Stimulated activated naive CD8-positive, alpha-beta T cell treated with anti-CD3 and anti-CD28 coated beads, Interleukin-15, Interleukin-2, amounts not matched to agents 100 ng/mL and 50 ng/mL, for 24 hours (primary cell): ENCODE results near the gene RBMS3.

Source experiments
- H3K27ac Mint-ChIP-seq: one replicate; pipeline ENCODE4 v1.8.0; 2021; ENCODE audit warnings: mild to moderate bottlenecking, mixed read lengths
- H3K27me3 Mint-ChIP-seq: one replicate; pipeline ENCODE4 v1.8.0; 2021; ENCODE audit warnings: mixed read lengths
- H3K36me3 Mint-ChIP-seq: one replicate; pipeline ENCODE4 v1.8.0; 2021; ENCODE audit warnings: low read depth, mixed read lengths
- H3K4me1 Mint-ChIP-seq: one replicate; pipeline ENCODE4 v1.8.0; 2021; ENCODE audit warnings: low read depth, mixed read lengths
- H3K4me3 Mint-ChIP-seq: one replicate; pipeline ENCODE4 v1.8.0; 2021; ENCODE audit warnings: mild to moderate bottlenecking, mixed read lengths
- H3K9me3 Mint-ChIP-seq: one replicate; pipeline ENCODE4 v1.8.0; 2021; ENCODE audit warnings: mixed read lengths

The RBMS3 gene

DNA sequence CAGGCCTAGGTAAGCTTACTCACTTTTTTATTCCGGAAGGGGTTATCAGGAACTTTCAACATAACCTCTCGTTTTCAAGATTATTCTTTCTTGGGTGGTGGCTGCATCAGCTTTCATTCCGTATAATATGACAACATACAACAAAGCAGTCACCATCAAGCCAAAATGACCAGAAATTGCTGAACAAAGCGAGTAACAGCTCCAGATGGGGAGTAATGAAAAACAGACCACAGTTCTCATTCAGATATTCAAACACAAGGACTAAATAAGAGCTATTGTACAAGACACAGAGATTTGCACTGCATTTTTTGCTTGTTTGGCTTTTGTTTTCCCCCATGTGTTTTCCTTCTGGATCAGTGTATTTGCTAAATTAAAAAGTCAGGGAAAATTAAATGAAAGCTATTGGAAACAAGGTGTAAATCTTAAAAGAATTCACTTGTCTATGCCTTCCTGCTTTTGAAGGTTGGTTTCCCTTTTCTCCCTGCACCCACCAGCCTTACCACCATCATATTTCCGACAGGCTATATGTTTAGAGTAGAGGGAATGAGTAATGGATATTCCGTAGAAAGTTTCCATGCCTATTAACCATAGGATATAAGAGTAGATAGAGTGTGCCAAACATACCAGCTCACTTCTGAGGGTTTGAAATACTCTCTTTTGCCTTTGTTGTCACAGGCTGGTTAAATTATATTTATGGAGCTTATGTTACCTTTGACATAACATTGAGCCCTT lies 213.6 kb downstream of the RBMS3 start:
- Mint-ChIP-seq H3K27ac (no peak overlapping the region), H3K4me3 (no peak overlapping the region), H3K9me3 (peaks cover 8% of the 10 kb centered on the region), H3K4me1 (no peaks in the 10 kb centered on the region), H3K36me3 (no peaks in the 10 kb centered on the region), H3K27me3 (no peaks in the 10 kb centered on the region)

DNA sequence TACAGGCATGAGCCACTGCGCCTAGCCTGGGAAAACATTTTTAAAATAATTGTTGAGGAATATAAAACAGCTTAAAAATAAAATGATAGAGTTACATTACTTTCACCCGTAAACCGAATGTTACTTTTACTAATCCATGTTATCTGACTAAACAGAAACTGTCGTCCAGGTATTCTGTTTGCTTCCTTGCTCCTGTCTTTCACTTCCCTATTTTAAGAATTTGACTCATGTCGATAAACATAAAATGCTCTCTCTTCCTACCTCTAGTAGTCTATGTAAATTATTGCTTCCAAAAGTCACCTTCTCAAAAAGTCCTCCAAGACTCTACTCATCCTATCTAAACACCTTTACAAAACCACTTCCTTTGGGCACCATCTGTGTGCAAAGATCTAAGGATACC lies 216.4 kb downstream of the RBMS3 start:
- no peaks in the 10 kb centered on the region for H3K4me1 Mint-ChIP-seq
- no peak overlapping the region for H3K27ac Mint-ChIP-seq
- peaks cover 8% of the 10 kb centered on the region for H3K9me3 Mint-ChIP-seq
- no peaks in the 10 kb centered on the region for H3K36me3 Mint-ChIP-seq
- H3K27me3 Mint-ChIP-seq, result no peaks in the 10 kb centered on the region
- H3K4me3 Mint-ChIP-seq, result no peak overlapping the region

DNA sequence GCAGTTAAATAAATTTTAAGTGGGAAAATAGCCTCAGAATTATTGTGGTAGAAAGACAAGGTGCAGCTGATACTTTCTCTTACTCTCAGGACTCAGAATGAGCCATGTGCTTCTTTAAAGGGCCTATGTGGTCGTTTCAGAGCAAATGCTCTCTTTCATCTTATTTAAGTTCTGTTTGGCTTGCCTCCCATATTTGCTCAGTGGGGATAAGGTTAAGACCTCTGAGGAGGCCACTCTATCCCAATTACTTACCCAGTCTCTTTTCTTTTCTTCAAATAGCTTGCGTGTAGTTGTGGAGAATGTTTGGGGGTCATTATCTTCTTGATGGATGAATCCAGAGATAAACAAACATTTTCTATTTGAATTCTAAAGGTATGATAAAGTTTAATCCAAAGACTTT lies 221.9 kb downstream of the RBMS3 start:
- Mint-ChIP-seq H3K27me3 (no peaks in the 10 kb centered on the region), H3K27ac (no peak overlapping the region), H3K9me3 (no peaks in the 10 kb centered on the region), H3K4me1 (no peaks in the 10 kb centered on the region), H3K36me3 (no peaks in the 10 kb centered on the region), H3K4me3 (no peak overlapping the region)

DNA sequence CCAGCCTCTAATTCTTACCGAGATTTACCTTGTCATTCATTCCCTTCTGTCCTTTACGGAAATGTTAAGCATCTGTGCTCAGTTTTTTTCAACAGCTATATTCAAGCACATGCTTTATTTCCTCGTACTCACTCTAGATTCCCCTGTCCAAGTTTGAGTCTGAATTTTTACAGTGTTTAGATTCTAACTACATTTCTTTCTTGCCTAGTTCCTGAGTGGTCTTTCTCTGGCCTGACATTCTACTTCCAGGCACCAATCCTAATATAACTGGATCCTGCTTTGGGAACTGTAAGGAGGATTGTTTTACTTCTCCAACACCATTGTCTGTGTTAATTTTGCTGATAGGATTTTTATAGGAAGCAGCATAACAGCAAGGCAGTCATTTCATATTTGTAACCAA lies 222.4 kb downstream of the RBMS3 start:
- Mint-ChIP-seq H3K27me3 (no peaks in the 10 kb centered on the region), H3K27ac (no peak overlapping the region), H3K9me3 (no peaks in the 10 kb centered on the region), H3K36me3 (no peaks in the 10 kb centered on the region), H3K4me1 (no peaks in the 10 kb centered on the region), H3K4me3 (no peak overlapping the region)

DNA sequence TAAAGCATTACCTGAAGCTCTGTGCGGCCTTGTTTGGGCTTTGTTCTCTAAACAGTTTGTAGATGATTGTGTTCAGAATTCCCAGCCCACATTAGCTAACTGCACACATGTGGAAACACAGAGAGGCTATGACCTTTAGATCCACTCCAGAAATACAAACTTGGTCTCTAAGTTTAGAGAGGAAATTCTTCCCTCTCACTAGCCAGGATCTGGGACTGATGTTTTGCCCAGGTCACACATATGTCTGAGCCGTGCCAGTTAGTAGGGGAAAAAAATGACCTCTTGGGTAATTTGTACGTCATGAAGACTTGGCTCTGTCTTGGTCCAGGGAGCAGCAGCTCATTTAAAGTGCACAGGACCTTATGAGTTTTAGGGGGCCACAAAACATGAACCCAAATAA lies 223.1 kb downstream of the RBMS3 start:
- Mint-ChIP-seq H3K9me3 (no peaks in the 10 kb centered on the region), H3K27me3 (peaks cover 4% of the 10 kb centered on the region), H3K4me1 (no peaks in the 10 kb centered on the region), H3K36me3 (no peaks in the 10 kb centered on the region), H3K4me3 (no peak overlapping the region), H3K27ac (no peak overlapping the region)

DNA sequence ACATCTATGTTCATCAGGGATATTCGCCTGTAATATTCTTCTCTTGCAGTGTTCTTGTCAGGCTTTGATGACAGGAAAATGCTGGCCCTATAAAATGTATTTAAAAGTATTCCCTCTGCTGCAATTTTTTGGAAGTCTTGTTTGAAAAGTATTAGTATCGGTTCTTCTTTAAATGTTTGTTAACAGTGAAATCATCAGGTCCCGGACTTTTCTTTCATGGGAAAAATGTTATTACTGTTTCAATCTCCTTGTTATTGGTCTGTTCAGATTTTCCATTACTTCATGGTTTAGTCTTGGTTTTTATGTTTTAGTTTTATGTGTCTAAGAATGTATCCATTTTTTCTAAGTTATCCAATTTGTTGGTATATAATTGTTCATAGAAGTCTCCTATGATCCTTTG lies 225.6 kb downstream of the RBMS3 start:
- Mint-ChIP-seq H3K27me3 (peaks cover 6% of the 10 kb centered on the region), H3K36me3 (no peaks in the 10 kb centered on the region), H3K4me3 (no peak overlapping the region), H3K4me1 (no peaks in the 10 kb centered on the region), H3K9me3 (no peaks in the 10 kb centered on the region), H3K27ac (no peak overlapping the region)

DNA sequence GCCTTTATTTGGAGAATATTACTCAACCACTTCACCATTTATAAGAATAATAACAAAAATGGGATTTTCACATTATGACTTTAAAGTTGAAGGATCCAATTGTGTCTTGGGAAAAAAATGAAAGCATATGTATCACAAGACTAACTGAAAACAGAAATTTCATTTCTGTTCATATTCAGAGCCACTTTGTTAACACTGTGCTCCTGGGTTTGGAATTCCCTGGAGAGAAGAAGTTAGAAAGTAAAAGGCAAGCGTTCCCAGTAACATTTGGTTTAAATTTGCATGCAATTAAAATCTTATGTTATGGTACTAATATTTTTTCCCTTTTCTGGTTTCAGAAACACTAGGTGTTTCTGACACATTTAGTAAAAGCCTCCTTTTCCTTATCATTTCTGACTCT lies 230.8 kb downstream of the RBMS3 start:
- peaks cover 4% of the 10 kb centered on the region for H3K9me3 Mint-ChIP-seq
- peaks cover 6% of the 10 kb centered on the region for H3K4me1 Mint-ChIP-seq
- no peak overlapping the region for H3K27ac Mint-ChIP-seq

DNA sequence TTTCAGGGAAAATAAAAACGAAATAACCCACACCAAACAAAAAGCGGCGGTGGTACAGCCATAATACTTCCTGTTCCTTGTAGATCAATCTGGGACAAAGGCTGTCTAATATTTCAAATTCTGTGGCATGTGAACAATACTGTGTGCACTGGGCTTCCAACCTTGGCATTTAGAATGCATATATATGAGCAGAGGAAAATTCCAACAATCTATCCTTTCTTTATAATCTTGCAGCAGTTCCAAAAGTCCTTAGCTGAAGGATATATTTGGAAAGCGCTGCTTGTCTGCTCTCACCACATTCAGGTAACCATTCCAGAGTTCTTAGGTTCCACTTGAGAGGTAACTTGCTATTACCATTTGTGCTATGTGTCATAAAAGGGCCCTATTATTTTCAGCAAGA lies 231.8 kb downstream of the RBMS3 start:
- H3K4me1 Mint-ChIP-seq, result peaks cover 6% of the 10 kb centered on the region
- H3K27me3 Mint-ChIP-seq, result peaks cover 14% of the 10 kb centered on the region
- no peak overlapping the region for H3K4me3 Mint-ChIP-seq
- H3K9me3 Mint-ChIP-seq, result peaks cover 4% of the 10 kb centered on the region
- H3K27ac Mint-ChIP-seq, result no peak overlapping the region
- no peaks in the 10 kb centered on the region for H3K36me3 Mint-ChIP-seq

More for the DNA sequence above, 230.8 kb downstream of the RBMS3 start:
- Mint-ChIP-seq H3K4me3 (no peak overlapping the region), H3K27me3 (peaks cover 14% of the 10 kb centered on the region), H3K36me3 (no peaks in the 10 kb centered on the region)

DNA sequence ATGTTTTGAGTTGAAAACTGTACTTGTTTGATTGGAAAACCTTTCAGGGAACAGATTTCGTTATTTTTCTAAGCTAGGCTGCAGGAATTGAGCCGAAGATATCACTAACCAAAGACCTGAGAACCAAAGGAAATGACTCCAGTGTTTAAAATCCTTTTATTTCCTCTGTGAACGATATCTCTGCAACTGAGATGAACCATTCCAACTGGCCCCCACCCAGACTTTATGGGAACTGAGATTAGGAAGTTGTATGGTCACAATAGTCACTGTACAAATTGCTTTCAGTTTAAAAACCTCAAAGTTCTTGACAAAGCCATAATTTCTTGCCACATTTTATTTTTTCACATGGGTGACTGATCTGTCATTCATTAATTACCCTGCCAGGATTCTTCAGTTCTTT lies 232.4 kb downstream of the RBMS3 start:
- Mint-ChIP-seq H3K27me3 (peaks cover 14% of the 10 kb centered on the region), H3K9me3 (peaks cover 4% of the 10 kb centered on the region), H3K4me3 (no peak overlapping the region), H3K4me1 (peaks cover 6% of the 10 kb centered on the region), H3K27ac (no peak overlapping the region), H3K36me3 (no peaks in the 10 kb centered on the region)

DNA sequence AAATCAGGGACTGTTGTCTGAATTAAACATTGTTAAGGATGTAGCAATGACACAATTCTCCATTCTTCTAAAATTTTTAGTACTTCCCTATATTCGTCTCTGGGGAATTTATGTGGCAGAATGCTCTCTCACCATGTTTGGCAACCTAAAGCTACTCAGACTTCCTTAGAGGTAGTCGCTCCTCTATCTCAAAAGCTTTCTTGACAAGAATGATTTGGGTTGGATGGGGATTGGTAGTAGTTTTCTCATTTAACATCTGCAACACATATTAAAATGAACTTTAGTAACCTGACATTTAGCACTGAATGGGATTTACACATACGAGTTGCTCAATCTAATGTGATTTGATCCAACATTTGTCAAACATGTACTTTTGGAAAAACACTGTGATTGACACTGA lies 233.3 kb downstream of the RBMS3 start:
- peaks cover 6% of the 10 kb centered on the region for H3K4me1 Mint-ChIP-seq
- no peak overlapping the region for H3K4me3 Mint-ChIP-seq
- peaks cover 4% of the 10 kb centered on the region for H3K9me3 Mint-ChIP-seq
- H3K27me3 Mint-ChIP-seq, result peaks cover 11% of the 10 kb centered on the region
- no peaks in the 10 kb centered on the region for H3K36me3 Mint-ChIP-seq
- H3K27ac Mint-ChIP-seq, result no peak overlapping the region

DNA sequence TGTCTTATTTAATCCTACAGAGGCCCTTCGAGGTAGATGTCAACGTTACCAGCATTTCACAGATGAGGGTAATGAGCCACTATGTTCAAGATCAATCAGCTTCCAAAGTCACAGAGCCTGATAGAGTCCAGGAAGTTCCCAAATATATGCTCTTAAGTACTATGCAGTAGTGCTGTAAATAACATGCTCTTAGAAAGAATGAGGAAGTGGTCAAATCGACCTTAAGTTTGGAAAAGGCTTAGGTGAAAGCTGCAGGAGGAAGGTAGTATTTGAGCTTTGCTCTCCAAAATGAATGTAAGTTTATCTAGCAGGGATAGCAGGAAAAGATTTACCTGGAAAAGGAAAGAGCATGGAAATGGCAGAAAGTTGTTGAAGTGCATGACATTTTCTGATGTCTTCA lies 234.0 kb downstream of the RBMS3 start:
- Mint-ChIP-seq H3K4me3 (no peak overlapping the region), H3K27ac (no peak overlapping the region), H3K9me3 (peaks cover 4% of the 10 kb centered on the region), H3K4me1 (peaks cover 6% of the 10 kb centered on the region), H3K36me3 (no peaks in the 10 kb centered on the region), H3K27me3 (peaks cover 8% of the 10 kb centered on the region)

DNA sequence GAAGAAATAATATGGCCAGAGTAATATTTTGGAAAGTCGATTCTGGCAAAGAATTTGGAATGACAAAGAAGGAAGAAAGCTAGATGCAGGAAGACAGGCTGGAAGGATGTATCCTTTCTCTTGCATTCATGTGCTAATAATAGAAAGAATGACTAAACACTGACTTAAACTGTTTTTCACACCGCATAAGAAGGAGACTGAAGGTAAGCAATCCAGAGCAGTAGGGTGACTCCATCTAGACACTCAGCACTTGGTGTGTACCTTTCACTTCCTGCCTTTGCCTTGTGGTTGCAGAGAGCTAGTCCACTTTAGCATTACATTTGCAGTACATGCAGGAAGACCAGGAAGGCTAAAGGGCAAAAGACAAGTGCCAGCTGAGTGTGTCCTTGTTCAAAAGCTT lies 234.6 kb downstream of the RBMS3 start:
- Mint-ChIP-seq H3K9me3 (peaks cover 4% of the 10 kb centered on the region), H3K36me3 (no peaks in the 10 kb centered on the region), H3K27ac (no peak overlapping the region), H3K4me3 (no peak overlapping the region), H3K4me1 (peaks cover 6% of the 10 kb centered on the region), H3K27me3 (peaks cover 8% of the 10 kb centered on the region)

DNA sequence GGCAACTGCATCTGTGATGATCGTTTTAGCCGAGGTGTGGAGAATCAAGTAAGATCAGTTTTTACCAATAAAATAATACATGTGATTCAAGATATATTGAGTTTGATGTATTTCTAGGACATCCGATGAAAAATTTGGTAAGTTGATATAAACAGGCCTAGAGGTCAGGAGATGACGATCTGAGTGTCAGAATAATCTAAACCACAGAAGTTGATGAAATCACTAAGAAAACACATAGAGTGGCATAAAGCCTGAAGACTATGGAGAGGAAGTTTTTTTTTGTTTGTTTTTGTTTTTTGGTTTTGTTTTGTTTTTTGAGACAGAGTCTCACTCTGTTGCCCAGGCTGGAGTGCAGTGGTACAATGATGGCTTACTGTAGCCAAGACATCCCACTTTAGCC lies 235.3 kb downstream of the RBMS3 start:
- peaks cover 6% of the 10 kb centered on the region for H3K4me1 Mint-ChIP-seq
- H3K36me3 Mint-ChIP-seq, result no peaks in the 10 kb centered on the region
- peaks cover 4% of the 10 kb centered on the region for H3K9me3 Mint-ChIP-seq
- H3K27ac Mint-ChIP-seq, result no peak overlapping the region
- H3K4me3 Mint-ChIP-seq, result no peak overlapping the region
- H3K27me3 Mint-ChIP-seq, result peaks cover 8% of the 10 kb centered on the region

DNA sequence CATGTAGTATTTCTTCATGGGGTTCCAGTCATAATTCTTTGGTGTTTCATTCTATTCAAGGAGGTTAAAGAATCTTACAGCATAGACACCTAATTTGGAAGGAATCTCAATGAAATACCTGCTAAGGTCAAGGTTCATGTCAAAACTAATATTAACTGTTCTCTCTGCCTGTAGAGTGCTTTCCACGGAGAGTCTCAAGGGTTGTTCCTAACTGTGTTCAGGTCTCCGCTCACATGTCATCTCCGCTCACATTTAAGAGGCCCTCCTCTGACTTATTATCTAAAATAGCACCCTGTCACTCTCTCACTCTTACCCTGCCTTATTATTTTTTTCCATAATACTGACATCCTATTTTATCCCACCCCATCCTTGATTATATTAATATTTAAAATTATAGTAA lies 239.9 kb downstream of the RBMS3 start:
- H3K27ac Mint-ChIP-seq, result no peak overlapping the region
- no peaks in the 10 kb centered on the region for H3K36me3 Mint-ChIP-seq
- H3K4me1 Mint-ChIP-seq, result no peaks in the 10 kb centered on the region
- H3K4me3 Mint-ChIP-seq, result no peak overlapping the region
- H3K27me3 Mint-ChIP-seq, result no peaks in the 10 kb centered on the region
- no peaks in the 10 kb centered on the region for H3K9me3 Mint-ChIP-seq

DNA sequence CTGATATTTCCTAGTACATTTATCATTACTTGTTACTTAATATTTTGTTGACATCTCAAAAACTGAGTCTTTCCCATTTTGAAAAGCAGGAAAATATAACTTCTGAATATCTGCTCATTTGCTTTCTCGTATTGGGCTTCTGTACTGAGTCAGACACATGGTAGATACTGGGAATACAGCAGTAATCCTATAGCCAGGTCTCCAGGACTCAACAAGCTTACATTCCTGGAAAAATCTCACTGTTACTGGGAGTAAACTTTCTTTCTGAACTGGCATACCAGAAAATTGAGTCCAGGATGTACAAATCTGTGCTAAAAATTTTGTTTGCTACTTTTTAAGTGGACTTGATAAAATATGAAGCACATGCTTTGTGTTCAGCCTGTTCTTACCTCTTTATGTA lies 240.4 kb downstream of the RBMS3 start:
- Mint-ChIP-seq H3K4me1 (no peaks in the 10 kb centered on the region), H3K27me3 (no peaks in the 10 kb centered on the region), H3K27ac (no peak overlapping the region), H3K4me3 (no peak overlapping the region), H3K9me3 (no peaks in the 10 kb centered on the region), H3K36me3 (no peaks in the 10 kb centered on the region)

DNA sequence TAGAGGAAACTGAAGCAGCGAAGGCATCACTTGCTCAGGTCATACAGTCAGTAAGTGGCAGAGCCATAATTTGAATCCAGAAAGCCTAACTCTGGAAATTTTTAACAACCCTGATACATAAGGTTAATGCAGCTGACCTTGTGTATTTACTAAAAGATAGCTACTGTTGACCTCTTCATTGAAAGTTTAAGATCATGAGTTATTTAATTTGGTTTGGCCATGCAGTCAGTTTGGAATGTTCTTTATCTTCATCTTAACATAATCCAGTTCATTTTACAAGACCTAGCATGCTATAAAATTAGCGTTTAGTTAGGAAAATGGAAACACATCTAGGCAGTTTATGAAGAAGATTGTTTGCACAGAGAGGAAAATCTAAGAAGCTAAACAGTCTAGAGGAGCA lies 240.9 kb downstream of the RBMS3 start:
- Mint-ChIP-seq H3K4me1 (no peaks in the 10 kb centered on the region), H3K36me3 (no peaks in the 10 kb centered on the region), H3K27ac (no peak overlapping the region), H3K4me3 (no peak overlapping the region), H3K9me3 (no peaks in the 10 kb centered on the region), H3K27me3 (no peaks in the 10 kb centered on the region)
